Uterus (tissue), 2 donors: ENCODE data around the gene SLC25A15.

Experiments used
- CTCF ChIP-seq, 4 experiments: fragments of 200-600 bp in 2 of 4; fragments of 450-650 bp in 2 of 4; sonication (generic) in 2 of 4; IDR thresholded peaks; one replicate each; pipeline ENCODE4 v1.5.1; 2016 to 2019; ENCODE audit warnings: antibody characterized with exemption in 4 of 4, mild to moderate bottlenecking in 2 of 4, moderate library complexity in 1 of 4
- POLR2A ChIP-seq, 2 donors: fragments of 450-650 bp; IDR thresholded peaks; one replicate each; pipeline ENCODE4 v1.6.1; 2016; ENCODE audit warnings: antibody characterized with exemption in 2 of 2, mild to moderate bottlenecking in 1 of 2, moderate library complexity in 1 of 2

- no peak for TF ChIP-seq CTCF (IDR thresholded peaks at IDR 0.05)
- TF ChIP-seq POLR2A (IDR thresholded peaks at IDR 0.05) = no peak
Observed at GRCh38 chr13:40813667-40814454, 24.4 kb downstream of the SLC25A15 start.
